ENCODE data around the gene EXOC3L1.

EXOC3L1 gene

GRCh38 chr16:67146523-67147357 is 43.2 kb downstream of the EXOC3L1 start:
- DNase-seq: no peak

- DNase-seq: no peak
These were observed 44.2 kb downstream of the EXOC3L1 start for GRCh38 chr16:67145746-67146145.

- no peak for DNase-seq
These were observed 45.0 kb downstream of the EXOC3L1 start for GRCh38 chr16:67144943-67145342.

GRCh38 chr16:67142342-67142741 is 47.6 kb downstream of the EXOC3L1 start:
- no peak for DNase-seq

- no peak for DNase-seq
These were observed 48.5 kb downstream of the EXOC3L1 start for GRCh38 chr16:67141391-67141790.

- no peak for DNase-seq
These were observed 52.3 kb downstream of the EXOC3L1 start for GRCh38 chr16:67137605-67138004.
